Loucy (cell line): Measurements from ENCODE around the gene MARCHF2.

Experiments used
- CTCF ChIP-seq: fragments of 200-600 bp; sonication (generic); conservative IDR thresholded peaks from 2 replicates; pipeline ENCODE4 v1.5.1; 2014; ENCODE audit warnings: mild to moderate bottlenecking, antibody characterized with exemption, low read length
- EZH2phosphoT487 ChIP-seq: fragments of 200-600 bp; IDR thresholded peaks from 2 replicates; pipeline ENCODE4 v1.6.1; 2018; ENCODE audit warnings: antibody characterized with exemption, mild to moderate bottlenecking, moderate library complexity, borderline replicate concordance

GRCh38 chr19:8367327-8368001, 45.6 kb upstream of the MARCHF2 start:
- TF ChIP-seq CTCF (no peak), EZH2phosphoT487 (no peak)
